K562 (cell line): ENCODE results near the gene NKD1. TPM values are rescaled to one million over a fixed set of nuclear protein-coding genes. Genes with fewer than 3 reads are reported as not detected.

ENCODE experiments used
- ATAC-seq: fragments of 200-7000 bp; cut with Tn5 transposase; 3 replicates; pipeline ENCODE4 v1.9.1; 2020; ENCODE audit warnings: moderate library complexity
- BruUV-seq: library from RNA; stranded (reverse); fragments of 400-500 nt; replicated peaks from 2 replicates; lab custom pipeline; 2021; lab: Mats Ljungman, UMichigan
- CTCF ChIA-PET: fragments of 300-600 bp; formaldehyde crosslinking; extraction: SDS; loops from one replicate; lab custom pipeline; 2021; ENCODE audit warnings: low intra/inter-chr PET ratio; lab: Yijun Ruan, JAX
- POLR2A ChIA-PET: fragments of 300-600, 350-650 bp; sonication (Branson Sonifier 250); formaldehyde crosslinking; extraction: SDS; loops from one replicate; lab custom pipeline; 2021; ENCODE audit warnings: antibody characterized with exemption, inconsistent platforms; lab: Yijun Ruan, JAX
- DNase-seq, 4 experiments: peaks; one replicate each; pipeline versions ENCODE4 v3.0.0 to v3.0.0-alpha.2; 2011 to 2018; ENCODE audit warnings: low spot score in 3 of 4, mixed read lengths in 3 of 4; ENCODE audit errors: extremely low read depth in 1 of 4
- FAIRE-seq: peaks from 2 replicates; lab custom pipeline; 2011; peaks lifted over from hg19 to GRCh38; lab: Jason Lieb, UNC
- H2AFZ ChIP-seq: 2 replicates; pipeline ENCODE4 v1.6.0; 2011; ENCODE audit warnings: low read depth, low read length, control low read depth, inconsistent platforms
- H3K27ac ChIP-seq: fragments of 200-600 bp; 3 replicates; pipeline ENCODE4 v1.8.0; 2011; ENCODE audit warnings: low read depth, mild to moderate bottlenecking, control low read depth, inconsistent platforms, low read length, moderate library complexity, mixed read lengths; ENCODE audit errors: extremely low read depth
- H3K27me3 ChIP-seq, 2 experiments: fragments of 300-600 bp in 1 of 2; 2 replicates in 1 of 2; 3 replicates in 1 of 2; pipeline versions ENCODE4 v1.6.0 to v1.8.0; 2011; ENCODE audit warnings: inconsistent platforms in 2 of 2, low read length in 2 of 2, mild to moderate bottlenecking in 1 of 2, mixed read lengths in 1 of 2, moderate library complexity in 1 of 2; ENCODE audit not compliant: control insufficient read depth in 2 of 2, insufficient read depth in 2 of 2
- H3K36me3 ChIP-seq: fragments of 300-600 bp; 3 replicates; pipeline ENCODE4 v1.8.0; 2011; ENCODE audit warnings: mild to moderate bottlenecking, low read length, inconsistent platforms; ENCODE audit not compliant: control insufficient read depth, insufficient read depth
- H3K4me1 ChIP-seq, 2 experiments: fragments of 200-600 bp in 1 of 2; replicated peaks in 1 of 2; 2 replicates in 1 of 2; 3 replicates in 1 of 2; pipeline versions ENCODE4 v1.5.1 to v1.8.0; 2011; ENCODE audit warnings: inconsistent platforms in 2 of 2, low read length in 2 of 2, mild to moderate bottlenecking in 1 of 2, mixed read lengths in 1 of 2, moderate library complexity in 1 of 2; ENCODE audit not compliant: control insufficient read depth in 2 of 2, insufficient read depth in 2 of 2
- H3K4me2 ChIP-seq: 2 replicates; pipeline ENCODE4 v1.6.1; 2011; ENCODE audit warnings: low read length, control low read depth, inconsistent platforms, mixed read lengths; ENCODE audit not compliant: insufficient read depth
- H3K4me3 ChIP-seq: fragments of 200-600 bp; sonication (generic), shearing (Covaris generic); 2 replicates; pipeline ENCODE4 v1.5.1; 2016; ENCODE audit warnings: control low read depth, inconsistent platforms
- H3K79me2 ChIP-seq: fragments of 200-600 bp; 3 replicates; pipeline ENCODE4 v1.8.0; 2011; ENCODE audit warnings: low read length, inconsistent platforms; ENCODE audit not compliant: control insufficient read depth, insufficient read depth
- H3K9ac ChIP-seq, 2 experiments: 2 replicates each; pipeline versions ENCODE4 v1.6.0 to v1.6.1; 2011; ENCODE audit warnings: low read depth in 2 of 2, low read length in 2 of 2, control low read depth in 1 of 2, inconsistent platforms in 1 of 2, mild to moderate bottlenecking in 1 of 2, mixed read lengths in 1 of 2; ENCODE audit not compliant: insufficient read depth in 1 of 2
- H3K9me1 ChIP-seq: one replicate; pipeline ENCODE4 v1.6.0; 2011; ENCODE audit warnings: inconsistent platforms, mild to moderate bottlenecking, low read length, moderate library complexity; ENCODE audit not compliant: control insufficient read depth, insufficient read depth
- H3K9me3 ChIP-seq: replicated peaks from 2 replicates; pipeline ENCODE4 v1.5.1; 2011; ENCODE audit warnings: low read depth, low read length, inconsistent platforms; ENCODE audit not compliant: control insufficient read depth, insufficient read depth
- H4K20me1 ChIP-seq: replicated peaks from 2 replicates; pipeline ENCODE4 v1.6.1; 2011; ENCODE audit warnings: low read length, inconsistent platforms, mixed read lengths; ENCODE audit not compliant: control insufficient read depth, insufficient read depth
- CBX1 ChIP-seq: sonication (generic); IDR thresholded peaks from 2 replicates; pipeline ENCODE4 v1.6.1; 2016; ENCODE audit warnings: antibody characterized with exemption, low read depth, mild to moderate bottlenecking
- DDX20 ChIP-seq: fragments of 450-650 bp; IDR thresholded peaks from 2 replicates; pipeline ENCODE4 v1.6.1; 2016; ENCODE audit warnings: missing genetic modification characterization, low read depth, mild to moderate bottlenecking, missing compliant biosample characterization, moderate library complexity
- ETV1 ChIP-seq: fragments of 450-650 bp; conservative IDR thresholded peaks from 2 replicates; pipeline ENCODE4 v1.6.1; 2016; ENCODE audit warnings: missing genetic modification characterization, control low read depth, low read depth, missing compliant biosample characterization
- HDAC2 ChIP-seq: fragments of 450-650 bp; IDR thresholded peaks from 2 replicates; pipeline ENCODE4 v1.6.1; 2016; ENCODE audit warnings: mild to moderate bottlenecking
- HMBOX1 ChIP-seq: sonication (generic); IDR thresholded peaks from 2 replicates; pipeline ENCODE4 v1.6.1; 2016
- MAFG ChIP-seq: fragments of 450-650 bp; conservative IDR thresholded peaks from 2 replicates; pipeline ENCODE4 v1.6.1; 2016; ENCODE audit warnings: missing genetic modification characterization, missing compliant biosample characterization
- MECOM ChIP-seq: fragments of 250-450 bp; sonication (Bioruptor Pico); IDR thresholded peaks from 2 replicates; pipeline ENCODE4 v1.8.0; 2022; ENCODE audit warnings: inconsistent platforms
- NCOA4 ChIP-seq: fragments of 450-650 bp; IDR thresholded peaks from 2 replicates; pipeline ENCODE4 v1.6.1; 2018; ENCODE audit warnings: mild to moderate bottlenecking; ENCODE audit not compliant: partially characterized antibody
- NR2C1 ChIP-seq, 2 experiments: fragments of 450-650 bp; IDR thresholded peaks; 2 replicates each; pipeline ENCODE4 v1.6.1; 2017; ENCODE audit warnings: mild to moderate bottlenecking in 2 of 2, antibody characterized with exemption in 1 of 2, inconsistent platforms in 1 of 2, missing compliant biosample characterization in 1 of 2, missing genetic modification characterization in 1 of 2
- RBM14 ChIP-seq: fragments of 200-400 bp; formaldehyde crosslinking; IDR thresholded peaks from 2 replicates; pipeline ENCODE4 v1.6.1; 2018; ENCODE audit warnings: low read depth, mild to moderate bottlenecking, low read length, moderate library complexity, borderline replicate concordance; ENCODE audit not compliant: insufficient read depth
- SPI1 ChIP-seq: IDR thresholded peaks from 2 replicates; pipeline ENCODE4 v1.6.1; 2011; ENCODE audit warnings: low read depth, low read length, control low read depth, borderline replicate concordance
- ZFP30 ChIP-seq: fragments of 250-450 bp; sonication (Bioruptor Pico); IDR thresholded peaks from 2 replicates; pipeline ENCODE4 v1.8.0; 2022; ENCODE audit warnings: moderate library complexity, mild to moderate bottlenecking, inconsistent platforms, borderline replicate concordance
- ZNF134 ChIP-seq: fragments of 250-450 bp; sonication (Bioruptor Pico); conservative IDR thresholded peaks from 2 replicates; pipeline ENCODE4 v1.4.0; 2020
- ZNF143 ChIP-seq: sonication (generic); formaldehyde crosslinking; IDR thresholded peaks from 2 replicates; pipeline ENCODE4 v1.9.0; 2022; ENCODE audit warnings: mild to moderate bottlenecking, missing genetic modification reagents
- ZNF197 ChIP-seq: fragments of 200-800 bp; sonication (Bioruptor generic); IDR thresholded peaks from 2 replicates; pipeline ENCODE4 v1.6.1; 2016; ENCODE audit warnings: low read depth, missing genetic modification characterization, missing compliant biosample characterization
- ZNF263 ChIP-seq: sonication (generic); formaldehyde crosslinking; IDR thresholded peaks from 2 replicates; pipeline ENCODE4 v1.8.0; 2022; ENCODE audit warnings: mild to moderate bottlenecking, missing genetic modification reagents, borderline replicate concordance
- ZNF707 ChIP-seq: fragments of 250-450 bp; sonication (Bioruptor Pico); conservative IDR thresholded peaks from 2 replicates; pipeline ENCODE4 v1.8.0; 2022; ENCODE audit warnings: inconsistent platforms, mild to moderate bottlenecking, moderate library complexity
- WGBS: fragments of 100-300 bp; shearing (Covaris generic); methylation state at CpG from one replicate; pipeline ENCODE4 v1.1.6; 2016; ENCODE audit warnings: low coverage, mixed read lengths; ENCODE audit not compliant: insufficient coverage; ENCODE audit errors: missing lambda C conversion rate; 5-methylcytosine and 5-hydroxymethylcytosine counted together
- in situ Hi-C: fragments of 300-500 bp; cut with MboI; formaldehyde crosslinking; loops from 4 replicates; pipeline ENCODE4 v1.15.0; 2018; ENCODE audit warnings: inconsistent platforms, mixed read lengths
- intact Hi-C: fragments of 100-400 bp; cut with micrococcal nuclease; formaldehyde crosslinking; loops from 2 replicates; pipeline ENCODE4 v1.14.2; 2022
- polyA plus RNA-seq, 8 experiments: library from polyadenylated mRNA; depleted of rRNA in 4 of 8; stranded (reverse) in 5 of 8; unstranded in 3 of 8; fragments of >200 nt; fragmentation: Nextera tagmentation in 2 of 8; fragmentation: Illumina TruSeq in 1 of 8; extraction: Ambion mirVana in 2 of 8; extraction: Trizol in 1 of 8; gene quantifications; 2 replicates each; pipeline versions ENCODE4 v1.2.1 to v1.2.3, GENCODE V29; 2011 to 2014; ENCODE audit warnings: inconsistent platforms in 1 of 8, missing spikeins in 1 of 8
- total RNA-seq, 7 experiments: library from RNA; depleted of rRNA in 6 of 7; stranded (reverse); fragments of >200 nt in 6 of 7; fragmentation: Illumina TruSeq in 2 of 7; extraction: Trizol in 2 of 7; gene quantifications; 2 replicates each; pipeline versions ENCODE4 v1.2.1 to v1.2.3, GENCODE V29; 2011 to 2021; ENCODE audit warnings: low replicate concordance in 1 of 7
- TF ChIP-seq, protein P1 (sequence below): sonication (generic); formaldehyde crosslinking; IDR thresholded peaks from 2 replicates; pipeline ENCODE4 v1.8.1; 2023; ENCODE audit warnings: mild to moderate bottlenecking, missing genetic modification reagents
- TF ChIP-seq, protein P2 (sequence below), 2 experiments: fragments of 450-650 bp in 1 of 2; sonication (generic) in 1 of 2; formaldehyde crosslinking in 1 of 2; IDR thresholded peaks in 1 of 2; conservative IDR thresholded peaks in 1 of 2; 2 replicates each; pipeline versions ENCODE4 v1.6.1 to v1.8.1; 2016 to 2023; ENCODE audit warnings: mild to moderate bottlenecking in 2 of 2, moderate library complexity in 2 of 2, inconsistent platforms in 1 of 2, missing genetic modification reagents in 1 of 2
- TF ChIP-seq, protein P3 (sequence below): fragments of 250-450 bp; sonication (Bioruptor Pico); IDR thresholded peaks from 2 replicates; pipeline ENCODE4 v1.8.0; 2021; ENCODE audit warnings: moderate library complexity, mild to moderate bottlenecking, inconsistent platforms

NKD1 gene
- total and polyA plus RNA-seq, 9 of the 15 experiments (the other 6 are each of a cell fraction or from before 2014, with no cell fraction given) = under 0.01 to 0.24 (median 0.04) TPM; not detected in 2

DNA sequence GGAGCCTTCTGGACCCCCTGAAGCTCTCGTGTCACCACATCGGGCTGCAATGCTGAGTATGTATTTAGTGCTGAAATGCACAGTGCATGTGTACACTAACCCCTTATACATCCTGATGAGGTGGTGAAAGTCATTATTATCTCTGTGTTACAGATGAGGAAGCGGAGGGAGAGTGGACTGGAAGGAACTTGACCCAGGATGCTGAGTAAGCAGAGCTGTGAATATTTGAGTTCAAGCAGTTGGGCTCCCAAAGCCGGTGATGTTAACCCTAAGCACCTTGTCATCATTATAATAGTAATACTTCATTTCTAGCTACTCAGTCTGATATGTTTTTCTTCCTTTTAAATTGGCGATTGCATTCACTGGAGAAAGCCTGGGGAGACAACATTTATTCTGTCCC is 25.9 kb upstream of the NKD1 start:
- Histone ChIP-seq H3K4me3 (no peak overlapping the region), H3K36me3 (no peaks in the 10 kb centered on the region), H3K27ac (no peak overlapping the region), H3K4me2 (no peak overlapping the region), H2AFZ (no peak overlapping the region), H4K20me1 (no peaks in the 10 kb centered on the region), H3K9me1 (no peaks in the 10 kb centered on the region), H3K9ac (no peak overlapping the region), H3K79me2 (no peaks in the 10 kb centered on the region), H3K9me3 (no peaks in the 10 kb centered on the region), H3K27me3 (no peaks in the 10 kb centered on the region; a peak in 1 of 5 replicates), H3K4me1 (no peaks in the 10 kb centered on the region)
- DNase-seq (no peak), FAIRE-seq (no peak), ATAC-seq (no peak)
- ChIA-PET CTCF (no interaction called here), POLR2A (no interaction called here)
- no TSS peak for BruUV-seq
- WGBS = 0% methylated on average over 5 of the region's 5 CpGs
- intact Hi-C loops (no loop called here), in situ Hi-C loops (loop anchor here (25.0 kb wide), 1 partner anchor 310 kb away; no protein-coding TSS in a partner anchor)
- TF ChIP-seq HDAC2 (no peak), ZNF263 (CRISPR knock-in tag) (no peak), ZNF134 (CRISPR knock-in tag) (no peak), SPI1 (peak; percentile 16; the same call in 1 of the 2 replicates), ZFP30 (no peak), NCOA4 (no peak), NR2C1 (IDR thresholded peaks at IDR 0.05) (no peak), NR2C1 (tag; IDR thresholded peaks at IDR 0.05) (no peak), CBX1 (no peak), ZNF707 (CRISPR knock-in tag) (no peak), MECOM (CRISPR knock-in tag) (no peak), HMBOX1 (no peak), RBM14 (no peak), DDX20 (tag) (no peak), ETV1 (no peak), MAFG (tag) (peak; percentile 47; the same call in 1 of the 2 replicates), ZNF143 (no peak), ZNF197 (CRISPR knock-in tag) (no peak)
- TF ChIP-seq, protein P1, sequence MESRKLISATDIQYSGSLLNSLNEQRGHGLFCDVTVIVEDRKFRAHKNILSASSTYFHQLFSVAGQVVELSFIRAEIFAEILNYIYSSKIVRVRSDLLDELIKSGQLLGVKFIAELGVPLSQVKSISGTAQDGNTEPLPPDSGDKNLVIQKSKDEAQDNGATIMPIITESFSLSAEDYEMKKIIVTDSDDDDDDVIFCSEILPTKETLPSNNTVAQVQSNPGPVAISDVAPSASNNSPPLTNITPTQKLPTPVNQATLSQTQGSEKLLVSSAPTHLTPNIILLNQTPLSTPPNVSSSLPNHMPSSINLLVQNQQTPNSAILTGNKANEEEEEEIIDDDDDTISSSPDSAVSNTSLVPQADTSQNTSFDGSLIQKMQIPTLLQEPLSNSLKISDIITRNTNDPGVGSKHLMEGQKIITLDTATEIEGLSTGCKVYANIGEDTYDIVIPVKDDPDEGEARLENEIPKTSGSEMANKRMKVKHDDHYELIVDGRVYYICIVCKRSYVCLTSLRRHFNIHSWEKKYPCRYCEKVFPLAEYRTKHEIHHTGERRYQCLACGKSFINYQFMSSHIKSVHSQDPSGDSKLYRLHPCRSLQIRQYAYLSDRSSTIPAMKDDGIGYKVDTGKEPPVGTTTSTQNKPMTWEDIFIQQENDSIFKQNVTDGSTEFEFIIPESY (CRISPR knock-in tag) = no peak
- TF ChIP-seq, protein P2, sequence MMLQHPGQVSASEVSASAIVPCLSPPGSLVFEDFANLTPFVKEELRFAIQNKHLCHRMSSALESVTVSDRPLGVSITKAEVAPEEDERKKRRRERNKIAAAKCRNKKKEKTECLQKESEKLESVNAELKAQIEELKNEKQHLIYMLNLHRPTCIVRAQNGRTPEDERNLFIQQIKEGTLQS (IDR thresholded peaks at IDR 0.05) = no peak
- TF ChIP-seq, protein P2 (CRISPR knock-in tag; conservative IDR thresholded peaks at IDR 0.05) = no peak
- TF ChIP-seq, protein P3, sequence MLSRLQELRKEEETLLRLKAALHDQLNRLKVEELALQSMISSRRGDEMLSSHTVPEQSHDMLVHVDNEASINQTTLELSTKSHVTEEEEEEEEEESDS (CRISPR knock-in tag) = no peak
